Endothelial cell (in vitro differentiated cells): ENCODE results near the gene ACSS1. TPM values are rescaled to one million over a fixed set of nuclear protein-coding genes. Genes with fewer than 3 reads are reported as not detected.

Experiments
- DNase-seq: peaks from one replicate; pipeline ENCODE4 v3.0.0; 2021; ENCODE audit warnings: low spot score
- H3K27ac Mint-ChIP-seq: one replicate; pipeline ENCODE4 v1.8.0; 2021; ENCODE audit warnings: mixed read lengths, inconsistent platforms; ENCODE audit not compliant: unreplicated experiment
- H3K27me3 Mint-ChIP-seq: one replicate; pipeline ENCODE4 v1.8.0; 2021; ENCODE audit warnings: mild to moderate bottlenecking, moderate library complexity, mixed read lengths, inconsistent platforms; ENCODE audit not compliant: unreplicated experiment
- H3K36me3 Mint-ChIP-seq: one replicate; pipeline ENCODE4 v1.8.0; 2021; ENCODE audit warnings: mild to moderate bottlenecking, low read depth, mixed read lengths, inconsistent platforms; ENCODE audit not compliant: unreplicated experiment
- H3K4me1 Mint-ChIP-seq: one replicate; pipeline ENCODE4 v1.8.0; 2021; ENCODE audit warnings: mild to moderate bottlenecking, mixed read lengths, inconsistent platforms; ENCODE audit not compliant: unreplicated experiment
- H3K4me3 Mint-ChIP-seq: one replicate; pipeline ENCODE4 v1.8.0; 2021; ENCODE audit warnings: mild to moderate bottlenecking, mixed read lengths, inconsistent platforms; ENCODE audit not compliant: unreplicated experiment
- H3K9me3 Mint-ChIP-seq: one replicate; pipeline ENCODE4 v1.8.0; 2021; ENCODE audit warnings: mixed read lengths, inconsistent platforms; ENCODE audit not compliant: unreplicated experiment
- CTCF ChIP-seq: fragments of 200-600 bp; sonication (generic); IDR thresholded peaks from one replicate; pipeline ENCODE4 v1.5.0; 2021; ENCODE audit warnings: antibody characterized with exemption; ENCODE audit not compliant: unreplicated experiment
- total RNA-seq: library from RNA; stranded (reverse); fragmentation: NEBNext Ultra II Directional; extraction: Animal tissue kit (Norgen Biotek cat#: 25700); gene quantifications from one replicate; pipeline ENCODE4 v1.2.1, GENCODE V29; 2021; ENCODE audit not compliant: unreplicated experiment

ACSS1 gene
- total RNA-seq, 1 donor from 2014 or later: 15.5 TPM

- Mint-ChIP-seq H3K9me3 (no peaks in the 10 kb centered on the region), H3K4me1 (peaks cover 58% of the 10 kb centered on the region), H3K36me3 (no peaks in the 10 kb centered on the region), H3K4me3 (no peak overlapping the region), H3K27ac (no peak overlapping the region), H3K27me3 (peaks cover 2% of the 10 kb centered on the region)
- no peak for TF ChIP-seq CTCF
- no peak for DNase-seq
These were observed 18.1 kb downstream of the ACSS1 start for GRCh38 chr20:25039697-25040437.

- H3K9me3 Mint-ChIP-seq: no peaks in the 10 kb centered on the region
- no peaks in the 10 kb centered on the region for H3K36me3 Mint-ChIP-seq
- H3K4me3 Mint-ChIP-seq: no peak overlapping the region
- TF ChIP-seq CTCF: no peak
- no peak for DNase-seq
- H3K27me3 Mint-ChIP-seq: peaks cover 2% of the 10 kb centered on the region
- H3K27ac Mint-ChIP-seq: no peak overlapping the region
- peaks cover 60% of the 10 kb centered on the region for H3K4me1 Mint-ChIP-seq
These were observed 19.3 kb downstream of the ACSS1 start for GRCh38 chr20:25038591-25039015.

GRCh38 chr20:25038103-25038410 is 19.9 kb downstream of the ACSS1 start:
- no peak for DNase-seq
- Mint-ChIP-seq H3K9me3 (no peaks in the 10 kb centered on the region), H3K4me3 (no peak overlapping the region), H3K27ac (no peak overlapping the region), H3K4me1 (peaks cover 55% of the 10 kb centered on the region), H3K36me3 (no peaks in the 10 kb centered on the region), H3K27me3 (peaks cover 2% of the 10 kb centered on the region)
- TF ChIP-seq CTCF: no peak

- peaks cover 2% of the 10 kb centered on the region for H3K27me3 Mint-ChIP-seq
These were observed 20.4 kb downstream of the ACSS1 start for GRCh38 chr20:25037288-25038102.

More at GRCh38 chr20:25037288-25038102, 20.4 kb downstream of the ACSS1 start:
- peaks cover 50% of the 10 kb centered on the region for H3K4me1 Mint-ChIP-seq
- peak overlapping the region; percentile 3 for H3K27ac Mint-ChIP-seq
- no peak for DNase-seq
- H3K4me3 Mint-ChIP-seq: no peak overlapping the region
- TF ChIP-seq CTCF: no peak
- H3K9me3 Mint-ChIP-seq: no peaks in the 10 kb centered on the region
- H3K36me3 Mint-ChIP-seq: no peaks in the 10 kb centered on the region
